ENCODE results near the gene TMPRSS11F.
"Not testable (repeated sequence)": the region's sequence is repeated elsewhere in the genome, so short reads cannot be mapped to it uniquely, and the experiment has no call there.

Gene TMPRSS11F

GRCh38 chr4:68129793-68130192 is at the start of gene TMPRSS11F:
Gene TMPRSS11F (minus strand): TSS chr4:68129869. CDS start chr4:68129820, 49 bp downstream.
- DNase-seq (ENCODE audit: low read depth in 2 of 2, low spot score in 1 of 2) = no peak

- no peak for DNase-seq (ENCODE audit: low read depth in 2 of 2, low spot score in 1 of 2)
Measured at GRCh38 chr4:68176904-68177303, 47.2 kb upstream of the TMPRSS11F start.

- DNase-seq (ENCODE audit: low read depth in 2 of 2, low spot score in 1 of 2) = no peak
Measured at GRCh38 chr4:68176500-68176899, 46.8 kb upstream of the TMPRSS11F start.

DNA sequence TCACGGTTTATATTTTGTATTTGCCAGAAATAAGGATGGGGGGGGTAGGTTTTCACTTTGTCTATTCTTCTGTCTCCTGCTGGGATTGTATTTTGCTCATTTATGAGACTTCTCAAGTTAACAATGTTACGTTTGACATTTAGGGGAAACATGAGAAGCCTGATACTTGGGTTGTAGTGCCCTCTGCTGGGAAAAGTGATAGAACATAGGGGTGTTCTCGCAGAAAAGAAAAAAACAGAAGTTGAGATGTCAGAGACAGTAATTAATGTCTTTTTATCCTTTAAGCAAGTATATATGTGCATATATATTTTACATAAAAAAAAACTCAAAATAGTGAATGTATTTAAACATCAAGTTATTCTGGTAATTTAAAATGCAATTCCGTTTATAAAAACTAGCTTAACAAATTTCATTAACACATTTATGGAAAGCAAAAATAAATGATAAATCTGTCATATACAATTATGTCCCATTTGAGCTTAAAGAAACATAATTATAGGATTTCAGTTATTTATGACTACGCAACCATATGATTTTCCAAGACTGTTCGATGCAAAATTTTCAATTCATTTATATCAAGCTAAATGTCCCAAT is 46.0 kb upstream of the TMPRSS11F start:
- DNase-seq (ENCODE audit: low read depth in 2 of 2, low spot score in 1 of 2) = no peak

DNA sequence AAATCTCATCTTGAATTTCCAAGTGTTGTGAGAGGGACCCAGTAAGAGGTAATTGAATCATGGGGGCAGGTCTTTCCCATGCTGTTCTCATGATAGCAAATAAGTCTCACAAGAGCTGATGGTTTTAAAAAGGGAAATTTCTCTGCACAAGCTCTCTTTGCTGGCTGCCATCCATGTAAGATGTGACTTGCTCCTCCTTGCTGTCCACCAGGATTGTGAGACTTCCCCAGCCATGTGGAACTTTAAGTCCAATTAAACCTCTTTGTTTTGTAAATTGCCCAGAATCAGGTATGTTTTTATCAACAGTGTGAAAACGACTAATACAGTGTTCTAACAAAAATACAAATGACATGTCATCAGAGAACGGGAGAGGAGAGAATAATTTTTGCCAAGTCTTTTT is 44.7 kb upstream of the TMPRSS11F start:
- not testable (repeated sequence) for DNase-seq (ENCODE audit: low read depth in 2 of 2, low spot score in 1 of 2)

- not testable (repeated sequence) for DNase-seq (ENCODE audit: low read depth in 2 of 2, low spot score in 1 of 2)
Measured at GRCh38 chr4:68172147-68172546, 42.5 kb upstream of the TMPRSS11F start.

GRCh38 chr4:68167706-68168105 is 38.0 kb upstream of the TMPRSS11F start:
- no peak for DNase-seq (ENCODE audit: low read depth in 2 of 2, low spot score in 1 of 2)

GRCh38 chr4:68167166-68167565 is 37.5 kb upstream of the TMPRSS11F start:
- no peak for DNase-seq (ENCODE audit: low read depth in 2 of 2, low spot score in 1 of 2)

DNA sequence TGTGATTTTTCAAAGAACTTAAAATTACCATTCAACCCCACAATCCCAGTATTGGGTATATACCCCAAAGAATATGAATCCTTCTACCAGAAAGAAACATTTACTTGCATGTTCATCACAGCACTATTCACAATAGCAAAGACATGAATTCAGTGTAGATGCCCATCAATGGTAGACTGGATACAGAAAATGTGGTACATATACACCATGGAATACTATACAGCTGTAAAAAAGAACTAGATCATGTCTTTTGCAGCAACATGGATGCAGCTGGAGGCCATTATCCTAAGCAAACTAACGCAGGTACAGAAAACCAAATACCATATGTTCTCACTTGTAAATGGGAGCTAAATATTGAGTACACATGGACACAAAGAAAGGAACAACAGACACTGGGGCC is 34.1 kb upstream of the TMPRSS11F start:
- no peak for DNase-seq (ENCODE audit: low read depth in 2 of 2, low spot score in 1 of 2)

DNA sequence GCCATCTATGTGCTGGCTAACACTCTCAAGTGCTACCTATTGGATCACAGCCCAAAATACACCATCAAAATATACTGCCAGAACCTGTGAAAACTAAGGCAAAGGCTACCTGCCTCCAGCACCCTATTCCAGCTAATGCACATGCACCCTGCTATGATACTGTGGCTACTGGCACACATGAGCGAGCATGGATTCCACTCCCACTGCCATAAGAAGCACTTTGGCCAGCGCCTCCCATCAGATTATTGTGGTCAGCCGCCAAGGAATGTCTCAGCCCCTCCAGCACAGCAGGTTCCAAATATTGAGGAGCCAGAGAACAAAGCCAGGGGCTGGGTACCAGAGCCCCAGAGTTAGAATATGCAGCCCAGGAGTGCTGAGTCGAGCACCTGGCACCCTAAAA is 32.5 kb upstream of the TMPRSS11F start:
- no peak for DNase-seq (ENCODE audit: low read depth in 2 of 2, low spot score in 1 of 2)

- no peak for DNase-seq (ENCODE audit: low read depth in 2 of 2, low spot score in 1 of 2)
Measured at GRCh38 chr4:68152411-68152810, 22.7 kb upstream of the TMPRSS11F start.

- no peak for DNase-seq (ENCODE audit: low read depth in 2 of 2, low spot score in 1 of 2)
Measured at GRCh38 chr4:68148800-68149685, 19.4 kb upstream of the TMPRSS11F start.

- no peak for DNase-seq (ENCODE audit: low read depth in 2 of 2, low spot score in 1 of 2)
Measured at GRCh38 chr4:68147079-68147478, 17.4 kb upstream of the TMPRSS11F start.

- no peak for DNase-seq (ENCODE audit: low read depth in 2 of 2, low spot score in 1 of 2)
Measured at GRCh38 chr4:68145261-68145660, 15.6 kb upstream of the TMPRSS11F start.

- no peak for DNase-seq (ENCODE audit: low read depth in 2 of 2, low spot score in 1 of 2)
Measured at GRCh38 chr4:68141852-68142251, 12.2 kb upstream of the TMPRSS11F start.

DNA sequence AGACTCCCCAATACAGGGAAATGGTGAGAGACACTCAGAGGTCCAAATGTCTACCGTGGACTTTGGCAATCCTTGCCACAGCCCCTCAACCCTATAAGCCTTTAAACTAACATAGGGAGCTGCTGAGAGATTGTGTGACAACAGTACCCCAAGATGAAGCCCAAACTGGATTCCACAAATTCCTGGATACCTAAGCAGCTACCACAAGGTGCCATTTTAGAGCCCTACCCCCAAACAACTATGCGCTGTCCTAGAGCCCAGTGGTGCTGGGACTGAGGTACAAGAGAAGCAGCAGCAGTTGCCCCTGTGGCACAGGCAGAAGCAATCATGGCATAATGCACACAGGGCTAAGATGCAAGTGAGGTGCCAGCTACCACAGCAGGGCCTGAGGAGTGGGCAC is 2.7 kb upstream of the TMPRSS11F start:
- no peak for DNase-seq (ENCODE audit: low read depth in 2 of 2, low spot score in 1 of 2)

GRCh38 chr4:68124262-68124661 is 5.4 kb downstream of the TMPRSS11F start:
- DNase-seq (ENCODE audit: low read depth in 2 of 2, low spot score in 1 of 2) = no peak

GRCh38 chr4:68123525-68123924 is 6.1 kb downstream of the TMPRSS11F start:
- DNase-seq (ENCODE audit: low read depth in 2 of 2, low spot score in 1 of 2) = no peak

DNA sequence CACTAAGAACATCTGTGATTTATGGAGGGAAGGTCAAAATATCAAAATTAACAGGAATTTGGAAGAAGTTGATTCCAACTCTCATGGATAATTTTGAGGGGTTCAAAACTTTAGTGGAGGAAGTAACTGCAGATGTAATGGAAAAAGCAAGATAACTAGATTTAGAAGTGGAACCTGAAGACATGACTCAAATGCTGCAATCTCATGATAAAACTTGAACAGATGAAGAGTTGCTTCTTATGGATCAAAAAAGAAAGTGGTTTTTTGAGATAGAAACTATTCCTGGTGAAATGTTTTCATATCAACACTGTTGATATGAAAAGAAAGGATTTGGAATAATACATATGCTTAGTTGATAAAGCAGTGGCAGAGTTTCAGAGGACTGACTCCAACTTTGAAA is 9.7 kb downstream of the TMPRSS11F start:
- DNase-seq (ENCODE audit: low read depth in 2 of 2, low spot score in 1 of 2) = no peak

- no peak for DNase-seq (ENCODE audit: low read depth in 2 of 2, low spot score in 1 of 2)
Measured at GRCh38 chr4:68110441-68110840, 19.2 kb downstream of the TMPRSS11F start.

GRCh38 chr4:68109868-68110267 is 19.8 kb downstream of the TMPRSS11F start:
- DNase-seq (ENCODE audit: low read depth in 2 of 2, low spot score in 1 of 2) = no peak

DNA sequence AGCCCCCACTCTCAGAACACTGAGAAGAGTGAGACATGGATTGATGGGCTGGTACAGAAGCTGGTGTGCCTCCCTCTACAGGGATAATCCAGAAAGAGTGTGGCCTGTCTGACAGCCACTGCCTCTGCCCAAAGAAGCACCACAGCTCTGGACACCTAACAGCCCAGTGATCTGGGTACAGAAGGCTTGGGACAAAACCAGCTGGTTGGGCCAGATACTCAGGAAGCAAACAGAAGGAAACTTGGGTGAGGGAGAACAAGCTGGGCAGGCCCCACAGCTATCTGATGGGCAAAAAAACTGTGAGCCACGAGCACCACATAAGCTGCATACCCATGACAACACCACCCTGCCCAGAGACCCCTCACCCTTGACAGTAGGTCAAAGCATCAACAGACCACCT is 46.9 kb downstream of the TMPRSS11F start:
- DNase-seq (ENCODE audit: low read depth in 2 of 2, low spot score in 1 of 2) = no peak

GRCh38 chr4:68079928-68080327 is 49.7 kb downstream of the TMPRSS11F start:
- DNase-seq (ENCODE audit: low read depth in 2 of 2, low spot score in 1 of 2) = no peak
